ENCODE data around the gene CPN2. TPM values are rescaled to one million over a fixed set of nuclear protein-coding genes. Genes with fewer than 3 reads are reported as not detected.
A peak's percentile ranks its signal among the peaks of the same experiment; 100 is the strongest.

Gene CPN2
- total and polyA plus RNA-seq, 2 of the 8 experiments (the other 6 are each of a cell fraction or from before 2014, with no cell fraction given), result 0.03 TPM; not detected in 1

GRCh38 chr3:194307849-194308248, 43.3 kb downstream of the CPN2 start:
- no peaks in the 10 kb centered on the region for H3K79me1 ChIP-seq (ENCODE audit: low read depth, low read length)
- H3K4me2 ChIP-seq (ENCODE audit: insufficient read depth in 1 of 2, low read depth in 2 of 2, low read length in 2 of 2), result no peak overlapping the region
- 0 out of 2 replicates have a peak overlapping the region, but pooled peaks have one; percentile 55 for H2BK15ac ChIP-seq (ENCODE audit: low read length)
- ChIA-PET CTCF (ENCODE audit: partially characterized antibody) (interaction anchor here (0.6 to 3.5 kb wide), 5 partner anchors 9 to 147 kb away, joined by 3 to 13 read pairs (median 3); no protein-coding TSS in a partner anchor), POLR2A (ENCODE audit: partially characterized antibody) (interaction anchor here (1.2 to 4.8 kb wide), 2 partner anchors 10 to 103 kb away, joined by 3 to 28 read pairs; no protein-coding TSS in a partner anchor)
- WGBS, 2 experiments (ENCODE audit: extremely low coverage in 1 of 2, insufficient coverage in 1 of 2, insufficient read length in 1 of 2, insufficient replicate concordance in 2 of 2, low coverage in 1 of 2, low lambda C conversion rate in 2 of 2, missing lambda C conversion rate in 1 of 2), result 91% methylated on average over 8 of the region's 8 CpGs; no CpG with 5 or more reads in 1 of the 2 experiments
- no peak overlapping the region for H2BK12ac ChIP-seq (ENCODE audit: low read depth, low read length)
- H2BK20ac ChIP-seq (ENCODE audit: low read length), result 0 out of 2 replicates have a peak overlapping the region, but pooled peaks have one; percentile 55
- H3K9ac ChIP-seq (replicated peaks in 1 of 4; ENCODE audit: extremely low read depth in 1 of 4, low read depth in 3 of 4, low read length in 3 of 4), result no peak overlapping the region
- no peak for DNase-seq (ENCODE audit: low read depth in 1 of 2, low spot score in 2 of 2)
- no peak overlapping the region; the same call in 1 of the 2 replicates for H4K8ac ChIP-seq (ENCODE audit: extremely low read depth, insufficient read depth, low read length)
- H3K56ac ChIP-seq (replicated peaks; ENCODE audit: insufficient read length, low read depth, low read length), result no peak overlapping the region
- H3K79me2 ChIP-seq (ENCODE audit: control insufficient read depth in 1 of 2, insufficient read depth in 2 of 2, low read length in 2 of 2), result no peaks in the 10 kb centered on the region
- H3K36me3 ChIP-seq (ENCODE audit: control insufficient read depth in 2 of 4, insufficient read depth in 4 of 4, low read length in 3 of 4), result no peaks in the 10 kb centered on the region
- peaks cover 4 to 26% (median 17%) of the 10 kb centered on the region in 4 experiments for H3K4me1 ChIP-seq (replicated peaks in 1 of 4; ENCODE audit: control insufficient read depth in 3 of 4, insufficient read depth in 4 of 4, low read length in 3 of 4)
- no peak for FAIRE-seq
- H2AFZ ChIP-seq (ENCODE audit: low read length), result no peak overlapping the region
- no peaks in the 10 kb centered on the region for H3K9me3 ChIP-seq (ENCODE audit: insufficient read depth in 2 of 2, low read depth in 1 of 2, low read length in 1 of 2)
- H3K4me3 ChIP-seq (ENCODE audit: extremely low read depth in 1 of 4, insufficient read depth in 2 of 4, low read depth in 3 of 4, low read length in 4 of 4), result no peak overlapping the region
- 0 out of 2 replicates have a peak overlapping the region, but pooled peaks have one; percentile 10 for H3K18ac ChIP-seq (ENCODE audit: extremely low read depth, low read length)
- H2AK5ac ChIP-seq (ENCODE audit: low read depth, low read length), result no peak overlapping the region
- peaks cover 0 to 4% (median under 1%) of the 10 kb centered on the region in 4 experiments; a peak in 2 of 7 replicates for H3K27me3 ChIP-seq (replicated peaks in 1 of 4; ENCODE audit: control insufficient read depth in 3 of 4, extremely low read depth in 1 of 4, insufficient read depth in 3 of 4, low read length in 3 of 4)
- H4K20me1 ChIP-seq (replicated peaks in 1 of 2; ENCODE audit: control insufficient read depth in 1 of 2, insufficient read depth in 2 of 2, low read length in 2 of 2), result no peaks in the 10 kb centered on the region
- no peak overlapping the region for H2BK5ac ChIP-seq (ENCODE audit: low read depth, low read length)
- no peak overlapping the region for H3K4ac ChIP-seq (replicated peaks; ENCODE audit: insufficient read length, low read depth, low read length)
- peaks cover 2% of the 10 kb centered on the region; the same call in 1 of the 2 replicates for H3K23me2 ChIP-seq (ENCODE audit: low read depth, low read length)
- H3K14ac ChIP-seq (ENCODE audit: insufficient read length), result no peak overlapping the region
- no peak overlapping the region for H3K23ac ChIP-seq (ENCODE audit: insufficient read length)
- TF ChIP-seq EZH2 (IDR thresholded peaks at IDR 0.05; ENCODE audit: low read depth, low read length, severe bottlenecking) (no peak), SUZ12 (IDR thresholded peaks at IDR 0.05; ENCODE audit: low read length) (no peak), BCL11A (IDR thresholded peaks at IDR 0.05; ENCODE audit: low read depth in 2 of 2, low read length in 2 of 2) (no peak), SP2 (IDR thresholded peaks at IDR 0.05; ENCODE audit: low read length) (no peak), POLR2A (IDR thresholded peaks at IDR 0.05; ENCODE audit: control extremely low read depth in 1 of 2, low read depth in 2 of 2, low read length in 2 of 2) (no peak), TAF1 (IDR thresholded peaks at IDR 0.05; ENCODE audit: low read depth, low read length) (no peak), RXRA (IDR thresholded peaks at IDR 0.05; ENCODE audit: insufficient read depth, low read depth, low read length) (no peak), CHD1 (IDR thresholded peaks at IDR 0.05; ENCODE audit: low read depth, low read length) (no peak), SIN3A (conservative IDR thresholded peaks at IDR 0.05 in 1 of 2, IDR thresholded peaks at IDR 0.05 in 1 of 2; ENCODE audit: low read depth in 1 of 2, low read length in 2 of 2) (no peak), RAD21 (IDR thresholded peaks at IDR 0.05 in 1 of 2, conservative IDR thresholded peaks at IDR 0.05 in 1 of 2; ENCODE audit: low read depth in 2 of 2, low read length in 2 of 2) (no peak), YY1 (IDR thresholded peaks at IDR 0.05; ENCODE audit: low read depth, low read length) (no peak)
- no peak overlapping the region for H4K91ac ChIP-seq (replicated peaks; ENCODE audit: insufficient read length, low read length)
- no peak overlapping the region for H3K27ac ChIP-seq (ENCODE audit: low read depth, low read length)
- no peak overlapping the region for H4K5ac ChIP-seq (ENCODE audit: insufficient read length, low read depth, low read length)
- H2BK120ac ChIP-seq (replicated peaks; ENCODE audit: low read depth, low read length), result no peak overlapping the region

Data from H1 (cell line).